ENCODE results near the gene CD300LB.
"Not testable (repeated sequence)": the region's sequence is repeated elsewhere in the genome, so short reads cannot be mapped to it uniquely, and the experiment has no call there.

The CD300LB gene

DNA sequence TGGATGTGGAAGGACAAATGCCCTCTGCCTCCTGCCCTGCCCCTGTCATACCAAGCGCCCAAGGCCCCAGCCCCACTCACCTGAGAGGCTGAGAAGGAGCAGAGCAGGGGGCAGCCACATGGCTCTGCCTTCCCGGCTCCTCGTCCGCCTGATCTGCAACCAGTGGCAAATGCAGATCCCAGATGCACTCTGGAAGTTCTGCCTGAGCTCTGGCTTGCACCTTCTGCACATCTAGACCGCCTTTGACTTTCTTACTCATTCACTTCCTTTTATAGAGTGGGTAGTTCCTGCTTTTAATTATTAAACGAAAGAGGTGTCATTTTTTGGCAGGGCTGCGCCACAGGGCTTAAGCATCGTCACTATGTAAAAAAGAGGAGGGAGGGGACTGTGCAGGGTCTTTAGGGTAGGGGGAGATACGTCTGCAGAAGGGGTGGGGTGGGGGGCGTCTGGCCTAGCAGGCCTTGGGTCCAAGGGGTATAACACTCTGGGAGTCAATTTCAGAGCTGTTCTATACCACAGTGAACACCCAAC, at the start of gene CD300LB:
CD300LB (minus strand) TSS at position 245 of the 531 bp plus-strand sequence; CDS start at position 120, 125 bp downstream.
- Mint-ChIP-seq H3K36me3 (ENCODE audit: low read depth) (no peaks in the 10 kb centered on the region), H3K4me3 (no peak within 1 kb of the TSS), H3K4me1 (ENCODE audit: low read depth) (peaks cover 18% of the 10 kb centered on the region), H3K27ac (no peak within 1 kb of the TSS), H3K27me3 (peaks cover 27% of the 10 kb centered on the region), H3K9me3 (no peaks in the 10 kb centered on the region)

DNA sequence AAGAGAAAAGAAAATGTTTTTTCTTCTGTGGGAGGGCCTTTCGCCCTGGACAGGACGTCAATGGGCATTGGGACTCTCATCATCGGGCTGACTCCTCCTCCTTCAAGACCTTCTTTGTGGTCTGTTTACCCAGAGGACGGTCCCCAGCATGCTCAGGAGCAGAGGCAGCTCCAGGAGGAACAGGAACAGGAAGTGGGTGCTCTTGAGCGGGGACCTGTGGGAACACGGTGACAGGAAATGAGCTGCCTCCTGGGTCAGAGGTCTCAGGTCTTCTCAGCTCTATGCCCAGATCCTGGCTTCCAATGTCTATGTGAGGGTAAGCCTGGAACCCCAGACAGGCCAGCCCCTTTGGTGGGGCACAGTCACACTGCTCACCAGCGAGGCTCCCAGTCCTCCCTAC, 48.6 kb upstream of the CD300LB start:
- Mint-ChIP-seq H3K27ac (no peak overlapping the region), H3K4me3 (no peak overlapping the region), H3K4me1 (ENCODE audit: low read depth) (peaks cover 4% of the 10 kb centered on the region), H3K27me3 (peaks cover 13% of the 10 kb centered on the region), H3K9me3 (no peaks in the 10 kb centered on the region), H3K36me3 (ENCODE audit: low read depth) (no peaks in the 10 kb centered on the region)

DNA sequence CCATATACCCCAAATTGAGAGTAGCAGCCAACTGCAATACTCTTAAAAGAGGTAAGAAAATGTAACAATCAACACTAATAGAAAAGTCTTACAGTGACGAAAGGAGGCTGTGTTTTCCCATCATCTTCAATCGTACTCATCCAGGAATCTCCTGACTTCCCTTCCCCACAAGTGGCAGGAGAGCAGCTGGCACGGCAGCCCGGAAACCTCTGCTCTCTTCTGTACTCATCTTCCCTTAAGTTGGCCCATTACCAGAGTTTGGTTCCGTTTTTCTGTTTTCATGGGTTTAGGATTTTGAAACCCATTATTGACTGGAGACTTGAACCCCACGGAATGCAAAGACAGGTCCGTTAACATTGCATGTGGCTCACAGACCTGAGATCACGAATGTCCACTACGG, 47.7 kb upstream of the CD300LB start:
- no peaks in the 10 kb centered on the region for H3K36me3 Mint-ChIP-seq (ENCODE audit: low read depth)
- H3K4me3 Mint-ChIP-seq: no peak overlapping the region
- H3K27ac Mint-ChIP-seq: no peak overlapping the region
- H3K9me3 Mint-ChIP-seq: no peaks in the 10 kb centered on the region
- peaks cover 20% of the 10 kb centered on the region for H3K27me3 Mint-ChIP-seq
- H3K4me1 Mint-ChIP-seq (ENCODE audit: low read depth): peaks cover 4% of the 10 kb centered on the region

DNA sequence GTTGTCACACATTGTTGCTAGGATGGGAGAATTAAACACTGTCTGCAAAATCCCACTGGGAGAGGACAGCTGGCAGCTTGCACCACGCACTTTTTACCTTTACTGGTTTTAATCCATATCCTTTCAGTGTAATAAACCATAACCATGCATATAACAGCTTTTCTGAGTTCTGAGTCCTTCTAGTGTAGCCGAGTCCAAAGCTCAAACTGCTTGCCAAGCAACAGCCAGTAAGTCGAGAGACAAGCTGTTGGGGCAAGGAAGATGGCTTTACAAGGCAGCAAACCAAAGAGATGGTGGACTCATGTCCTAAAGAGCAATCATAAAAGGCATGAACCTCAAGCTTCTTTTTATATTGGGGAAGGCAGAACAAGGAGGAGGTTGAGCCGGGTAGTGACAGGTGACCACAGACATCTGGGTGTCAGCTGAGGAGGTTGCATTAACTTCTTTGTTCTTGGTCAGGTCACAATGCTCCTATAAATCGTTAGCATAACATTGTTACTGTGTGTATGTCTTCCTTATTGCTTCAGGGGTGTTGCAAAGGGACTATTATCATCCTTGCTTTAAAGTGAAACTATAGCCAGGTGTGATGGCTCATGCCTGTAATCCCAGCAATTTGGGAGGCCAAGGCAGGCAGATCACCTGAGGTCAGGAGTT, 43.3 kb upstream of the CD300LB start:
- Mint-ChIP-seq H3K4me3 (no peak overlapping the region), H3K27ac (no peak overlapping the region), H3K9me3 (no peaks in the 10 kb centered on the region), H3K27me3 (peaks cover 40% of the 10 kb centered on the region), H3K36me3 (ENCODE audit: low read depth) (no peaks in the 10 kb centered on the region), H3K4me1 (ENCODE audit: low read depth) (peaks cover 2% of the 10 kb centered on the region)

DNA sequence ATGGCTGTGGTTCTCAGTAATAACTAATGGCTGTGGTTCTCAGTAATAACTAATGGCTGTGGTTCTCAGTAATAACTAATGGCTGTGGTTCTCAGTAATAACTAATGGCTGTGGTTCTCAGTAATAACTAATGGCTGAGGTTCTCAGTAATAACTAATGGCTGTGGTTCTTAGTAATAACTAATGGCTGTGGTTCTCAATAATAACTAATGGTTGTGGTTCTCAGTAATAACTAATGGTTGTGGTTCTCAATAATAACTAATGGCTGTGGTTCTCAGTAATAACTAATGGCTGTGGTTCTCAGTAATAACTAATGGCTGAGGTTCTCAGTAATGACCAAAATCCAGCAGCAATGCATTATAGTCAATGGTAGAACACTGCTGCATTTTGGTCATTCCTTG, 42.4 kb upstream of the CD300LB start:
- H3K4me1 Mint-ChIP-seq (ENCODE audit: low read depth): peaks cover 10% of the 10 kb centered on the region
- not testable (repeated sequence) for H3K4me3 Mint-ChIP-seq; H3K9me3 Mint-ChIP-seq; H3K36me3 Mint-ChIP-seq (ENCODE audit: low read depth); H3K27ac Mint-ChIP-seq
- peaks cover 47% of the 10 kb centered on the region for H3K27me3 Mint-ChIP-seq

DNA sequence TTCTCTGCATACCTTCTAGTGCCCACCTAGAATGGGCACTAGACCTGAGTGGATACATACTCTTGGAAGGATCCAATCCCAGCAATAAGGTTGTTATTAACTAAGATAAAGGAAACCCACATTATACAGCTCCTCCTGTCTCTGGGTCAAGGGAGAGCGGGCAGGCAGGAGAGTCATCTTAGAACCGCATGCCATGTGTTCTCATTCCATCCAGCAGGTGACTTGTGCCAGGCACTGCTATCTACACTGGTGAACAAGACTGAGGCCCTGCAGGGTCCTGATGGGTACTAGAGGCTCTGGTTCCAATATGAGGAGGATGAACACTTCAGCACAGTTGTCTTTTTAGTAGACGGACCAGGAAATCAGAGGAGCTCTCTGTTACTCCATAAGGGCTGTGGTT, 41.9 kb upstream of the CD300LB start:
- H3K27ac Mint-ChIP-seq: no peak overlapping the region
- no peaks in the 10 kb centered on the region for H3K9me3 Mint-ChIP-seq
- peaks cover 15% of the 10 kb centered on the region for H3K4me1 Mint-ChIP-seq (ENCODE audit: low read depth)
- H3K36me3 Mint-ChIP-seq (ENCODE audit: low read depth): no peaks in the 10 kb centered on the region
- H3K4me3 Mint-ChIP-seq: no peak overlapping the region
- peaks cover 52% of the 10 kb centered on the region for H3K27me3 Mint-ChIP-seq

DNA sequence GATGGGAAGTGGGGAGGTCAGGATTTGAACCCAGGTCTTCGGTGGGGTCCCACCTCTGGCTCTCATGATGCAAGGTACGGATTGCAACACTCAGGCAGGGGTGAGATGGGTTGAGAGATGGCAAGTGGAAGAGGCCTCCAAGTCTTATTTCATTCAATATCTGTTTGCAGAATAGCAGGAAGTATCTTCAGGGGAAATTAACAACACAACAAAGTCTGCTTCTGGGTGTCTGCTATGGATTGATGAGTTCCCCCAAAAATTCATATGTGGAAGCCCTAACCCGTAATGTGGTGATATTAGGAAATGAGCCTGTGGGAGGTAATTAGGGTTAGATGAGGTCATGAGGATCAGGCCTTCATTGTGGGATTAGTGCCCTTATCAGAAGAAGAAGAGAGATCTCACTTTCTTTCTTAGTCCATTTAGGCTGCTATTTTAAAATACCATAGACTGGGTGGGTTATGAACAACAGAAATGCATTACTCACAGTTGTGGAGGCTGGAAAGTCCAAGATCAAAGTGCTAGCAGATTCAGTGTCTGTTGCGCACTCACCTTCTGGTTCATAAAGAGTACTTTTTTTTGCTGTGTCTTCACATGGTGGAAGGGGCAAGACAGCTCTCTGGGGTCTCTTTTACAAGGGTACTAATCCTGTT, 40.5 kb upstream of the CD300LB start:
- Mint-ChIP-seq H3K27me3 (peaks cover 62% of the 10 kb centered on the region), H3K36me3 (ENCODE audit: low read depth) (no peaks in the 10 kb centered on the region), H3K4me1 (ENCODE audit: low read depth) (peaks cover 16% of the 10 kb centered on the region)

DNA sequence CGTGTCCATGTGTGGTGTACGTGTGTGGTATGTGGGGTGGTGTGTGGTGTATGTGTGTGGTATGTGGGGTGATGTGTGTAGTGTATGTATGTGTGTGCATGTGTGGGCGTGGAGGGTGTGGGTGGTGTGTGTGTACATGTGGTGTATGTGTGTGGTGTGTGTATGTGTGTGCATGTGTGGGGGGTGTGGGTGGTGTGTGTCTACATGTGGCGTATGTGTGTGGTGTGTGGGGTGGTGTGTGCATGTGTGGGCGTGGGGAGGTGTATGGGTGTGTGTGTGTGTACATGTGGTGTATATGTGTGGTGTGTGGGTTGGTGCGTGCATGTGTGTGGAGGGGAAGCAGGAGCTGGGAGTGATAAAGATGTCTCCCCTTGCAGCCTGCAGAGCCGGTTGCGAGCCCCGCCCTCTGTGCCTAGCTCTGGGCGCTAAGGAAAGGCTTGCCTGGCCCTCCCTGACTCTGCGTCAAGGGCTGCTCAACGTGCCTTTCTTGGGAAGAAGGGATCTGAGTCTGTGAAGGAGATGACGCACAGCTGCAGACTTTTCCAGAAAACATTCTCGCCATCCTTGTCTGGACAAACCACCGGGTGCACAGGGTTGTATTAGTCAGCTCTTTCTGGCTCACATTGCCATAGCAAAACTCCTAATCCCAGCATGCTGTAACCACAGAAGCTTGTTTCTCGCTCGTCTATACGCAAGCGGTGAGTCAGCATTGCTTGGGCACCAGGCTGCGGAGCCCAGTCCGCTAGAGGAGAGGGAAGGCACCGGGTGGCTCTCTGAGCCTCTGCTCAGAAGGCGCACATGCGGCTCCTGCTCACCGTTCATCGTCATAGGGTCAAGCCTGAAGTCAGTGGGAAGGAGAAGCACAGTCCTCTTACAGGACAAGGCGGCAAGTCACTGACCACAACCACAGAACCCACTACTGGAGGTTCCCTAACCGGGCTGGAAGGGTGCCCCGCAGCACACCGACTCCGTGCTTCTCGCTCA, 38.0 kb upstream of the CD300LB start:
- H3K4me1 Mint-ChIP-seq (ENCODE audit: low read depth): peaks cover 16% of the 10 kb centered on the region
- no peak overlapping the region for H3K4me3 Mint-ChIP-seq

More for the DNA sequence above, 40.5 kb upstream of the CD300LB start:
- Mint-ChIP-seq H3K27ac (no peak overlapping the region), H3K9me3 (no peaks in the 10 kb centered on the region), H3K4me3 (no peak overlapping the region)

DNA sequence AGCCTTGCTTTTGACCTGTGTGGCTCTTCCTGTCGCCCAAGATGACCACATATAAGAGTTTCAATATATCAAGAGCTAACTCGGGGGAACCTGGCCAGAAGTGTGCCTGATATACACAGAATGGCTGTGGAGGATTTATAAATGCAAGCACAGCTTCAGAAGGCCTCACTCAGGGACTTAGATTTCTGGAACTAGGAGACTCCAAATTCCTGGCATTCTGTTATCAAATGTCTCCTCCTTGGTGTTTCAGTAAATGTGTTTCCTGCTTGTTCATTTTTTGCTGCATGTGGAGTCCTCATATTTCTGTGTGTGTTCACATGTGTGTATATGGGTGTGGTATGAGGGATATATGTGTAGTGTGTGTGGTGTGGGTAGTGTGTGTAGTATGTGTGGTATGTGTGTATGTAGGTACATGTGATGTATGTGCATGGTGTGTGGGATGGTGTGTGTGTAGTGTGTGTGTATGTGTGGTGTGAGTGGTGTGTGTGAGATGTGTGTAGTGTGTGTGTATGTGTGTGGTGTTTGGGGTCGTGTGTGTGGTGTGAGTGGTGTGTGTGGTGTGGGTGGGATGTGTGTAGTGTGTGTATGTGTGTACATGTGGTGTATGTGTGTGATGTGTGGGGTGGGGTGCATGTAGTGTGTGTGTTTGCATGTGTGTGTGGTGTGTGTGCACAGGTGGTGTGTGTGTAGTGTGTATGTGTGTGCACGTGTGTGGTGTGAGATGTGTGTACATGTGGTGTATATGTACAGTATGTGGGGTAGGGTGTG, 37.0 kb upstream of the CD300LB start:
- H3K27me3 Mint-ChIP-seq: peaks cover 47% of the 10 kb centered on the region
- H3K4me1 Mint-ChIP-seq (ENCODE audit: low read depth): peaks cover 16% of the 10 kb centered on the region
- H3K27ac Mint-ChIP-seq: no peak overlapping the region
- H3K9me3 Mint-ChIP-seq: no peaks in the 10 kb centered on the region
- no peak overlapping the region for H3K4me3 Mint-ChIP-seq
- no peaks in the 10 kb centered on the region for H3K36me3 Mint-ChIP-seq (ENCODE audit: low read depth)

More for the DNA sequence above, 38.0 kb upstream of the CD300LB start:
- no peaks in the 10 kb centered on the region for H3K9me3 Mint-ChIP-seq
- peaks cover 48% of the 10 kb centered on the region for H3K27me3 Mint-ChIP-seq
- no peaks in the 10 kb centered on the region for H3K36me3 Mint-ChIP-seq (ENCODE audit: low read depth)
- no peak overlapping the region for H3K27ac Mint-ChIP-seq

DNA sequence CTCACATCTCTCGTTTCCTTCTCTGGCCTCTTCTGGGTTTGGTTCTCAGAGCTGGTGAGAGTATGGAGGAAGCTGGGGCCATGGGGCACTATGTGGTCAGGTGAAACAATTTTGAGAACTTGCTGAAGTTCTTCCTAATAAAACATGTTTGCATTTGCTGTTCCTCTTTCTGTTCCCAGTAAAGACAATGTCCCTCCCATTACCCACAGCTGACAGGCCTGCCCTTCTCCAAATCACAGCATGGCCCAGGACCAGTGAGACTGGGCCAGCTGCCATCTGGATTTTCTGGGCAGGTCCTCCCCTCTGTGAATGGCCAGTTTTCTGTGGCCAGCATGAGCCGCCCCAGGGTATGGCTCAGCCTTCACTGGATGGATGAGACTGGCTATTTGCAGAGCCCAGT, 36.1 kb upstream of the CD300LB start, which contains the start of gene CD300H:
CD300H (minus strand) TSS at position 113 of the 400 bp plus-strand sequence.
- Mint-ChIP-seq H3K4me3 (no peak within 1 kb of the TSS), H3K27ac (peak within 1 kb of the TSS; percentile 6), H3K27me3 (peaks cover 44% of the 10 kb centered on the region), H3K36me3 (ENCODE audit: low read depth) (no peaks in the 10 kb centered on the region), H3K4me1 (ENCODE audit: low read depth) (peaks cover 16% of the 10 kb centered on the region), H3K9me3 (no peaks in the 10 kb centered on the region)

DNA sequence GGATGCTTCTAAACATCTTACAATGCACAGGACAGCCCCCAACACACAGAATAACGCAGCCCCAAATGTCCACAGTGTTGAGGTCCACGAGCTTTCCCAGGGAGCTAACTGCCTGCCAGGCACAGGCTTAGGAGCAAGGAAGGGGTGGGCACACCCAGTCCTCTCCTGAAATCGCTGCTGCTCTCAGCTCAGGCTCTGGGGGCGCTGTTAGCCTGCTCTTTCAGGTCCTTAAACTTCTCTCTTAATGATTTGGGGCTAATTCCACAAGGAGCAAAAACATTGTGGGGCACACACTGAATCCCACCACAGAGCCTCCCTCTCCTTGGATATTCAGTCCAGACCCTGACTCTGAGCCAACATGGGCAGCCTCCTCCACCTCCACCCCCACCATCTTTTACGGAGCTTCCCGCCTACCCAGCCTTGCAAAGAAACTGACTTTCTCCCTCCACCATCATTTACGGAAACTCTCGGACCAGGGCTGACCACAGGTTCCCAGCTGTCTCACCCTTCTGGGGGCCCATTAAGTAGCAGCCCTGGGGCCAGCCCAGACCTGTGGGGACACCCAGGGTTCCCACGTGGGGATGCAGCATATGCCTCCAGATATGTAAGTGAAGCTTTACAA, 35.0 kb upstream of the CD300LB start:
- Mint-ChIP-seq H3K9me3 (no peaks in the 10 kb centered on the region), H3K4me3 (no peak overlapping the region), H3K27ac (no peak overlapping the region), H3K27me3 (peaks cover 40% of the 10 kb centered on the region), H3K36me3 (ENCODE audit: low read depth) (no peaks in the 10 kb centered on the region), H3K4me1 (ENCODE audit: low read depth) (peaks cover 20% of the 10 kb centered on the region)

DNA sequence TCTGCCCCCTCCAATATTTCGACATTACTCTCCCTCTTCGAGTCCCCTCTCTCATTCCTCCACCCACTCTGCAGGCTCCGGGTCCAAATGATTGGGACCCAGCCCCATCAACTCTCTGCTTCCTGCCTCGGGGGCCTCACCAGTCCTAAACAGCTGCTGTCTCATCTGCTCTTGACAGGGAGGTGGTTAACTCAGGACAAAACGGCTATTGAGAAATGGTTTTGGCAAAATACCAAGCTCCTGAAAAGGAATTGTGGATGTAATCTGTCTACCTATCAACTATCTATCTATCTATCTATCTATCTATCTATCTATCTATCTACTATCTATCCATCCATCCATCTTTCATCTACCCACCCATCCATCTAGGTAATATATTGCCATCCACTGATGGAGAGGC, 33.9 kb upstream of the CD300LB start:
- Mint-ChIP-seq H3K4me1 (ENCODE audit: low read depth) (peaks cover 20% of the 10 kb centered on the region), H3K27me3 (peaks cover 31% of the 10 kb centered on the region), H3K9me3 (no peaks in the 10 kb centered on the region), H3K4me3 (no peak overlapping the region), H3K27ac (no peak overlapping the region), H3K36me3 (ENCODE audit: low read depth) (no peaks in the 10 kb centered on the region)

DNA sequence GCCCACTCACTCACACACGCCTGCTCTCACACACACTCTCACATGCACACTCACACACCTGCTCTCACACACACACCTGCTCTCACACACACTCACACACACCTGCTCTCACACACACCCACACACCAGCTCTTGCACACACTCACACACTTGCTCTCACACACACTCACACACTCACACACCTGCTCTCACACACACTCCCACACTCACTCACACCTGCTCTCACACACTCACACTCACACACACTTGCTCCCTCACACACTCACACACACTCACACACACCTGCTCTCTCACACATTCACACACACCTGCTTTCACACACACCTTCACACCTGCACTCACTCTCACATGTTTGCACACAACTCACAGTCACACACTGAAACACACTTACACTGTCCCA, 32.1 kb upstream of the CD300LB start:
- Mint-ChIP-seq H3K4me3 (no peak overlapping the region), H3K27ac (peak overlapping the region; percentile 50), H3K27me3 (peaks cover 17% of the 10 kb centered on the region), H3K4me1 (ENCODE audit: low read depth) (peaks cover 18% of the 10 kb centered on the region), H3K36me3 (ENCODE audit: low read depth) (no peaks in the 10 kb centered on the region), H3K9me3 (no peaks in the 10 kb centered on the region)

DNA sequence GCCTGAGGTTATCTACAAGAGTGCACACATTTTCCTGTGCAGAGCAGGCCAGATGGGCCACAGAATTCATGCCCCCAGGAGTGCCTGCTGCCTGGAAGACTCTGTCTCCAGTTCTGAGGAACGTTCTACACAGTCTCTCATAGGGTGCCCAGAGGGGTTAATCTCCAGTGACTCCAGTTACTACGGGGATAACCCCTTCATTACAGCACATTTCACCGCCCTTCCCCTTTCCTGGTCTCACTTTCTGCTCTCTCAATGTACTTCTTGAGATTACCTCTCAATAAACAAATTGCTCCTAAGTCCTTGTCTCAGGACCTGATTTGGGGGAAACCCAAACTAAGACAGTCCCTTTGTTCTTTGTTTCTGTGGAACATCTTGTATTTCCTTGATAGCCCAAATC, 30.3 kb upstream of the CD300LB start:
- H3K9me3 Mint-ChIP-seq: peaks cover 1% of the 10 kb centered on the region
- H3K4me3 Mint-ChIP-seq: no peak overlapping the region
- no peaks in the 10 kb centered on the region for H3K36me3 Mint-ChIP-seq (ENCODE audit: low read depth)
- peaks cover 21% of the 10 kb centered on the region for H3K4me1 Mint-ChIP-seq (ENCODE audit: low read depth)
- no peak overlapping the region for H3K27ac Mint-ChIP-seq
- H3K27me3 Mint-ChIP-seq: peaks cover 4% of the 10 kb centered on the region
